Activated B cell treated with CpG ODN at 0.5 μM for 24 hours (primary cell): ENCODE results near the gene GALNT10. TPM values are rescaled to one million over a fixed set of nuclear protein-coding genes. Genes with fewer than 3 reads are reported as not detected.
A peak's percentile ranks its signal among the peaks of the same experiment; 100 is the strongest.

Experiments used
- ATAC-seq: fragments of 200-7000 bp; cut with Tn5 transposase; one replicate; pipeline ENCODE4 v1.10.0; 2021; ENCODE audit warnings: low read depth, mild to moderate bottlenecking, moderate library complexity
- CTCF ChIA-PET: fragments of 350-600 bp; sonication (Branson Sonifier 250); formaldehyde crosslinking; loops from one replicate; lab custom pipeline; 2021; ENCODE audit warnings: antibody characterized with exemption; lab: Charles Lee
- POLR2A ChIA-PET: fragments of 350-600 bp; sonication (Branson Sonifier 250); formaldehyde crosslinking; loops from one replicate; lab custom pipeline; 2021; ENCODE audit warnings: antibody characterized with exemption; lab: Charles Lee
- DNase-seq: peaks from one replicate; pipeline ENCODE4 v3.0.0; 2022
- H3K27ac Mint-ChIP-seq: one replicate; pipeline ENCODE4 v1.8.0; 2020; ENCODE audit warnings: mixed read lengths
- H3K27me3 Mint-ChIP-seq: one replicate; pipeline ENCODE4 v1.8.0; 2021; ENCODE audit warnings: mixed read lengths
- H3K36me3 Mint-ChIP-seq: one replicate; pipeline ENCODE4 v1.8.0; 2021; ENCODE audit warnings: low read depth, mixed read lengths
- H3K4me1 Mint-ChIP-seq: one replicate; pipeline ENCODE4 v1.8.0; 2021; ENCODE audit warnings: mixed read lengths
- H3K4me3 Mint-ChIP-seq: one replicate; pipeline ENCODE4 v1.8.0; 2020; ENCODE audit warnings: mild to moderate bottlenecking, mixed read lengths
- H3K9me3 Mint-ChIP-seq: one replicate; pipeline ENCODE4 v1.8.0; 2020; ENCODE audit warnings: mixed read lengths
- intact Hi-C: fragments of 100-400 bp; cut with micrococcal nuclease; formaldehyde crosslinking; loops from one replicate; pipeline ENCODE4 v1.15.1; 2024
- total RNA-seq: library from RNA; stranded (reverse); gene quantifications from 2 replicates; pipeline ENCODE4 v1.2.3, GENCODE V29; 2022
- TF ChIP-seq, protein P1 (sequence below): fragments of 200-600 bp; IDR thresholded peaks from one replicate; pipeline ENCODE4 v1.8.0; 2022; ENCODE audit warnings: antibody characterized with exemption, mild to moderate bottlenecking

Gene GALNT10
- total RNA-seq, 1 donor from 2014 or later: 41.5 TPM

DNA sequence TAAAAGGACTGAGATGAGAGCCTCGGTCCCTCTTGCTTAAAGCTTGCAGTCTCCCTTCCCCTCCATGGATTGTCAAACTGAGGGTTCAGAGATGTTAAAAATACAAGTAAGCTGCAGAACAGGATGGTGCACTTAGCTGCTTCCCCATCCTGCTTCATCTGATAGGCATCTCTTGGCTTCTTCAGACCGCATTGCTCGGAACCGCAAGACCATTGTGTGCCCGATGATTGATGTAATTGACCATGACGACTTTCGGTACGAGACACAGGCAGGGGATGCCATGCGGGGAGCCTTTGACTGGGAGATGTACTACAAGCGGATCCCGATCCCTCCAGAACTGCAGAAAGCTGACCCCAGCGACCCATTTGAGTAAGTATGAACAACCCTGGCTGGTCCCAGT, 189.7 kb downstream of the GALNT10 start:
- CTCF ChIA-PET: no interaction called here
- TF ChIP-seq, protein P1, sequence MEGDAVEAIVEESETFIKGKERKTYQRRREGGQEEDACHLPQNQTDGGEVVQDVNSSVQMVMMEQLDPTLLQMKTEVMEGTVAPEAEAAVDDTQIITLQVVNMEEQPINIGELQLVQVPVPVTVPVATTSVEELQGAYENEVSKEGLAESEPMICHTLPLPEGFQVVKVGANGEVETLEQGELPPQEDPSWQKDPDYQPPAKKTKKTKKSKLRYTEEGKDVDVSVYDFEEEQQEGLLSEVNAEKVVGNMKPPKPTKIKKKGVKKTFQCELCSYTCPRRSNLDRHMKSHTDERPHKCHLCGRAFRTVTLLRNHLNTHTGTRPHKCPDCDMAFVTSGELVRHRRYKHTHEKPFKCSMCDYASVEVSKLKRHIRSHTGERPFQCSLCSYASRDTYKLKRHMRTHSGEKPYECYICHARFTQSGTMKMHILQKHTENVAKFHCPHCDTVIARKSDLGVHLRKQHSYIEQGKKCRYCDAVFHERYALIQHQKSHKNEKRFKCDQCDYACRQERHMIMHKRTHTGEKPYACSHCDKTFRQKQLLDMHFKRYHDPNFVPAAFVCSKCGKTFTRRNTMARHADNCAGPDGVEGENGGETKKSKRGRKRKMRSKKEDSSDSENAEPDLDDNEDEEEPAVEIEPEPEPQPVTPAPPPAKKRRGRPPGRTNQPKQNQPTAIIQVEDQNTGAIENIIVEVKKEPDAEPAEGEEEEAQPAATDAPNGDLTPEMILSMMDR: no peak
- POLR2A ChIA-PET: no interaction called here
- DNase-seq (no peak), ATAC-seq (no peak)
- H3K27ac Mint-ChIP-seq: no peak overlapping the region
- peaks cover 74% of the 10 kb centered on the region for H3K36me3 Mint-ChIP-seq
- H3K4me3 Mint-ChIP-seq: no peak overlapping the region
- no peaks in the 10 kb centered on the region for H3K27me3 Mint-ChIP-seq
- intact Hi-C loops: no loop called here
- peaks cover 2% of the 10 kb centered on the region for H3K9me3 Mint-ChIP-seq
- peaks cover 22% of the 10 kb centered on the region for H3K4me1 Mint-ChIP-seq

DNA sequence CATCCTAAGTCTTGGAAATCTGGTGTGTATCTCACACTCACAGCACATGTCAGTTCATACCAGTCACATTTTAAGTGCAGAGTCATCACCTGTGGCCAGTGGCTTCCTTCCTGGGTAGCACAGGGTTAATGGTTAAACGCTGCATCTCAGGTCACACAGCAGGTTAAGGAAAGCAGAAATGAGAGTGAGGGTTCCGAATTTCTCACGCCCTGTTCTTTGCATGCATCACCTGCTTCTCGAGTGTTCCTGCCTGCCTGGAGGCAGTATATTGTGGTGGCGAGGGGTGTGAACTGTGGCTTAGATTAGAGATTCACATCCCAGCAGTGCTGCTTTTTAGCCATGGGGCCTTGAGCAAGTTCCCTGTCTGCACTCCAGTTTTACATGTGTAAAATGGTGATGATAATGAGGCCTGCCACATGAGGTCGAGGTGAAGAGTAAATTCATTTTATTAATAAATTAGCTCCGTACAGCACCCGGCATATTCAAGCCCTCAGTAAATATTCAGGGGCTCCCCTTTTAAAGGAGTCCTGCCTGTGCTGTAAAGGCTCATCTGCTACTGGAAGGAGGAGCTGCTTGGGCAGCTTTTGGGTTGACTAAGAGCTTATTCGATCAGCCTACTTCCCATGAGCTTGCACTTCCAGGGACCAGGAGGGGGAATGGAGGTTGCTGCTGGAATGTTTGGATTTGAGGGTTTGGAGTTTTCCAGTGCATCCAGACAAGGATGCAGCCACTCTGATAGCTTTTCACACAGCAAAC, 194.1 kb downstream of the GALNT10 start:
- TF ChIP-seq, protein P1: no peak
- Mint-ChIP-seq H3K4me3 (peak overlapping the region; percentile 79), H3K4me1 (peaks cover 33% of the 10 kb centered on the region), H3K36me3 (peaks cover 46% of the 10 kb centered on the region), H3K27me3 (no peaks in the 10 kb centered on the region), H3K27ac (peak overlapping the region; percentile 85), H3K9me3 (peaks cover 2% of the 10 kb centered on the region)
- POLR2A ChIA-PET: interaction anchor here (1.5 to 2.3 kb wide), 2 partner anchors 11 to 195 kb away, joined by 7 to 12 read pairs; partner anchors contain the start of gene GALNT10
- peak; percentile 28 for DNase-seq
- intact Hi-C loops: loop anchor here (1.0 to 2.0 kb wide), 5 partner anchors 11 to 194 kb away; partner anchors contain the start of genes GALNT10 and SAP30L
- CTCF ChIA-PET: interaction anchor here (3.0 kb wide), 1 partner anchor 20 kb away, joined by 13 read pairs; no protein-coding TSS in a partner anchor
- ATAC-seq: peak; percentile 87

DNA sequence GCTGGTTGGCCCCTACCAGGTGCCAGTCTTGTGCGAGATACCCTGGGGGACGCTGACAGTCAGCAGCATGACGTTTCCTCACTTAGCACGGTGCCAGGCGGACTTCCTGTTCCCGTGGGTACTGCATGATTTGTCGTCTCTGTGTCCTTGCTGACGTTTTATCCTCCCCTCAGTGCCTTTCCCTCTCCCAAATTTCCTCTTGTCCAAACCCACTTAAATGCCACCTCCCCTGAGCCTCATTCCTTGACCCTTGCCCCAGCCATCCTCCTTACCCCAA, 194.6 kb downstream of the GALNT10 start:
- Mint-ChIP-seq H3K36me3 (peaks cover 46% of the 10 kb centered on the region), H3K27me3 (no peaks in the 10 kb centered on the region), H3K27ac (peak overlapping the region; percentile 85), H3K4me1 (peaks cover 33% of the 10 kb centered on the region), H3K4me3 (peak overlapping the region; percentile 79), H3K9me3 (peaks cover 2% of the 10 kb centered on the region)
- intact Hi-C loops: loop anchor here (2.0 kb wide), 1 partner anchor 18 kb away; no protein-coding TSS in a partner anchor
- ChIA-PET CTCF (interaction anchor here (3.0 kb wide), 1 partner anchor 19 kb away, joined by 13 read pairs; no protein-coding TSS in a partner anchor), POLR2A (interaction anchor here (1.5 to 2.3 kb wide), 2 partner anchors 10 to 195 kb away, joined by 7 to 12 read pairs; partner anchors contain the start of gene GALNT10)
- ATAC-seq (peak; percentile 83), DNase-seq (peak; percentile 34)
- TF ChIP-seq, protein P1: no peak

DNA sequence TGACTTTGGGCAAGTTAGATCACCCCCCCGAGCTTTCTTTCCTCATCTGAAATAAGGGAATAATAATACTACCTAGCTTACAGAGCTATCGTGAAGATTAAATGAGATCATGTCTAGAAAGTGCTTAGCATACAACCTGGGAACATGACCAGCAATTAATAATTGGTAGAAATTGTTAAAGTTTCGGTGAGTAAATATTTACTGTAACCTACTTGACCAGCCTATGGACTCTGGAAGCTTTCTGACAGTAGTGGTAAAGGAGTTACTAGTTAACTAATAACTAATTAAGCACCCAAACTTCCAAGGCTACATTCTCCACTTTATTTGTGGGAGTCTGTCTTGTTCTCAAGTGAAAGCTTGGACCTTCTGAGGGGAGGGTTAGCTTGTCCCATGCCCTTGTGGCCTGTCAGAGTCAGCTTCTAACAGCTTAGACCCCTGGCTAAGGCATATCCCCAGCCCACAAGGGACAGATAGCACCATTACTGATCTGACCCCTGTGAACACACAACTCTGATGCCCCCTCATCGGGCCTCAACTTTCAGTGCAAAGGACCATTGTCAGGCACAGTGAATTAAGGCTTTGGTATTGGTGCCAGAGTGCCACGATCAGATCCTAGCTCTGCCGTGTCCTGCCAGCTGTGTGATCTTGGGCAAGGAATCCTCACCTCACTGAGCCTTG, 196.6 kb downstream of the GALNT10 start:
- Mint-ChIP-seq H3K9me3 (peaks cover 2% of the 10 kb centered on the region), H3K27ac (no peak overlapping the region), H3K27me3 (no peaks in the 10 kb centered on the region), H3K4me3 (no peak overlapping the region), H3K36me3 (peaks cover 47% of the 10 kb centered on the region), H3K4me1 (peaks cover 33% of the 10 kb centered on the region)
- TF ChIP-seq, protein P1: no peak
- DNase-seq (no peak), ATAC-seq (no peak)
- intact Hi-C loops: no loop called here
- ChIA-PET POLR2A (interaction anchor here (0.9 kb wide), 1 partner anchor 195 kb away, joined by 3 read pairs; no protein-coding TSS in a partner anchor), CTCF (interaction anchor here (3.0 kb wide), 1 partner anchor 17 kb away, joined by 13 read pairs; no protein-coding TSS in a partner anchor)

DNA sequence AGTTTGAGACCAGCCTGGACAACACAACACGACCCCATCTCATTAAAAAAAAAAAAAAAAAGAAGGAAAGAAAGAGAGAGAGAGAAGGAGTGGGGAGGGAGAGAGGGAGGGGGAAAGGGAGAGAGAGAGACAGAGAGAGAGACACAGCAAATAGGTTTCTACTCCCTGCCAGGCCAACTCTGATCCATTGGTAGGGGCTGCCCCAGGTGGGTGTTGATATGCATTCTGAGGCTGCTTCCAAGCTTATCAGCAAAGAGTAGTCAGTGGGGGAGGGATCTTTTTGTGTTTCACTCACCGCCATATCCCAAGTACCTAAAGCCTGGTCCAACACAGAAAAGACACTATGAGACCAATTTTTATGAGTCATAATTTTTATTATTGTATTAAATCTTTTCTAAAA, 198.3 kb downstream of the GALNT10 start:
- POLR2A ChIA-PET: no interaction called here
- intact Hi-C loops: no loop called here
- peaks cover under 1% of the 10 kb centered on the region for H3K9me3 Mint-ChIP-seq
- no peak overlapping the region for H3K27ac Mint-ChIP-seq
- H3K27me3 Mint-ChIP-seq: no peaks in the 10 kb centered on the region
- H3K4me1 Mint-ChIP-seq: peaks cover 25% of the 10 kb centered on the region
- CTCF ChIA-PET: no interaction called here
- peaks cover 56% of the 10 kb centered on the region for H3K36me3 Mint-ChIP-seq
- DNase-seq (no peak), ATAC-seq (no peak)
- TF ChIP-seq, protein P1: no peak
- no peak overlapping the region for H3K4me3 Mint-ChIP-seq
